Skeletal muscle cell (primary cell): ENCODE data around the gene FNDC3B.

Experiments
- DNase-seq: peaks from one replicate; pipeline ENCODE4 v3.0.0-alpha.2; 2010; ENCODE audit warnings: low read depth
- H3K4me3 ChIP-seq: 2 replicates; pipeline ENCODE4 v1.5.1; 2011; ENCODE audit warnings: low read depth, mild to moderate bottlenecking, control low read depth, low read length, moderate library complexity

Gene FNDC3B

DNA sequence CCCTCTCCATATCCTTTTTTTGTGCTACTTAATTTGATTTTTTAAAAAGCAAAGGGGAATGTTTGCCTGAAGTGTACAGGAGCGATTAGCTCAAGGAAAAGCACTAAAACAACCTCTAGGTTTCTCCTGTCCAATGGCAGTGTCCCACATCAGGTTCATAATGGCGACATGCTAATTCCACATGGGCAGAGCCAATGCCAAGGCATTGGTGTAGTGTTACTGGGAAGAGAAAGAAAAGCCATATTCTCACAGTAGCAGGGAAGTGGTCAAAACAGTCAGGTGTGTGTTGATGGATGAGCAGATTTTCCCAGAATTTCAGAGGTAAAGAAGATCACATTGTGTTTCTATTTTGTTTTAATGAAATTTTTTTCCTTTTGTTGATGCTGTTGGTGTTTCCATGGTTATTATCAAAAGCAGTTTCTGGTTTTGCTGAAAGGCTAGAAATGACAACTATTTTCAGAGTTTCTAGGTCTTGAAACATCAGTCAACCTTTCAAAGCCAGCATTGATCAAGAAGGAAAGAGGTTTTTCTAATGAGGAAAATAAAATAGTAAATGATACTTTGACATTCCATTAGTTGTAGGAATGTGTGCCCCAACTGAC, 65.2 kb downstream of the FNDC3B start:
- no peak overlapping the region for H3K4me3 ChIP-seq
- DNase-seq, result no peak

GRCh38 chr3:172106037-172106954, 66.9 kb downstream of the FNDC3B start:
- H3K4me3 ChIP-seq, result no peak overlapping the region
- no peak for DNase-seq

- DNase-seq, result no peak
- H3K4me3 ChIP-seq, result no peak overlapping the region
Measured at GRCh38 chr3:172106989-172107388, 67.6 kb downstream of the FNDC3B start.

GRCh38 chr3:172107403-172107802, 68.0 kb downstream of the FNDC3B start:
- H3K4me3 ChIP-seq, result no peak overlapping the region
- no peak for DNase-seq

DNA sequence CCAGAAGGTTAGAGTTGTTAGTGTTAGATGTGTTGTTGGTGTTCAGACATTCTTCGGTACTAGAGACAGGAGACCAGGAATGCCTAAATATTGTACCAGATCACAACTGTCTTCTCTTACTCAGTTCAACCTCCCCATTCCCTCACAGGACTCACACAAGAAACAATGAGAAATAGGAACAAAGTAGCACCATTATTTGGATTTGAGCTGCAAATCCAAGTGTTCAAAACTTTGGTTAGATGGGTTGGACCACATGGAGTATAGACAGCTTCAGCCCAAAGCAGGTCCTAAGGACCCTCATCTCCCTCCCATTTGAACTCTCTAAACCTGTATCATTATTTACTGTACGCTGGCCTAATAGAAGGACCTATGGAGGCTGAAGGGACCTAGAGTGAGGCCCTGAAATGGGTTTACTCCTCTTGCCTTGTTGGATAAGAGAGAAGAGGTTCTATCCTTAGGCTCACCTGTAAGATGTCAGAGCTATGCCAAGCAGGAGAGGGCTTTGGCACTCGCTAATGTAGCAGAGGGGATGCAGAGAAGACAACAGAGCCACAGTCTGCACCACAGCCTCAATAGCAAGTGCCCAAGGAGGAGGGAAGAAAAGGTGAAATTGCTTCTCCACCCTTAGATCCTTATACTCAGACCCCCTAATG, 70.9 kb downstream of the FNDC3B start:
- H3K4me3 ChIP-seq, result no peak overlapping the region
- DNase-seq, result no peak

GRCh38 chr3:172111163-172111562, 71.8 kb downstream of the FNDC3B start:
- DNase-seq, result no peak
- H3K4me3 ChIP-seq, result no peak overlapping the region

DNA sequence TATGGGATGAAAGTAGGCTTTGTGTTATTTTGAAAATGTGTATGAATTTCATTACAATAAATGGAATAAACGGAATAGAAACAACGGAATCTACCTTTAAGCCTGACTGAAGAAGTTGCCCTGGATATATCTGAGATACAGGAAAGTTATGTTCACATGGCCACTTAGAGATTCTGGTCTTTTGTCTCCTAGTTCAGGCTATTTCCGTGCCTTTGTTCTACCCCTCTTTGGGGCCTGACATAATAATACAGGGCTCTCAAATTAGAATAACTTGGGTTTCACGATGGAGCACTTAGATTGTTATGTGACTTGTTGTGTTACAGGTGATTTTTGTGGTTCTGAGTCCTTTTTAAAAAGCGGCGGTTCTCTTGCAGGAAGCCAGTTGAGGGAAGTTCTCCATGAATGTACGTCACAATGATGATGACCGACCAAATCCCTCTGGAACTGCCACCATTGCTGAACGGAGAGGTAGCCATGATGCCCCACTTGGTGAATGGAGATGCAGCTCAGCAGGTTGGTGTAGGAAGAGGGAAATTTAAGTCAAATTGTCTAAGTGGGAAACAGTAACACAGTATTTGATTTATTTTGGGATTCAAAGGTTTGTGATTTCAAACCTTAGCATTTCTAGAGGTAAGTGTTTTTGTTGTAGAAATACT, 72.8 kb downstream of the FNDC3B start:
- DNase-seq, result no peak
- H3K4me3 ChIP-seq, result no peak overlapping the region

DNA sequence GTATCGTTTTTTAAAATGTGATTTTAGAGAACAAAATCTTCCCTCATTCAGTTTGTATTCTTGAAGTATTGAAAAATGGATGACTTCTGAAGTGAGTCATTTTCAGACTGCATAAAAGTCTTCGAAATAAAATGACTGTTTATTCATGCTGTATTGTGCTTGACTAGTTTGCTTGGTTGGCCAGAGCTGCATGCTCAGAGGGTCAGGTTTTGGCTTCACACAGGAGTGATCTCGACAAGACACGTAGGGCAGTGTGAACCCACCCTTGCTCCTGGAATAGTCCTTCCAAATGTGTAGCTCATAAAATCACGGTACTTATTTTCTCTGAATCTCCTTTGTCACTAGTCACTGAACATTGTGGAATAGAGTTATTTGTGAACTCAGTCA, 73.3 kb downstream of the FNDC3B start:
- no peak overlapping the region for H3K4me3 ChIP-seq
- DNase-seq, result no peak

- DNase-seq, result no peak
- H3K4me3 ChIP-seq, result no peak overlapping the region
Measured at GRCh38 chr3:172113710-172114109, 74.3 kb downstream of the FNDC3B start.

DNA sequence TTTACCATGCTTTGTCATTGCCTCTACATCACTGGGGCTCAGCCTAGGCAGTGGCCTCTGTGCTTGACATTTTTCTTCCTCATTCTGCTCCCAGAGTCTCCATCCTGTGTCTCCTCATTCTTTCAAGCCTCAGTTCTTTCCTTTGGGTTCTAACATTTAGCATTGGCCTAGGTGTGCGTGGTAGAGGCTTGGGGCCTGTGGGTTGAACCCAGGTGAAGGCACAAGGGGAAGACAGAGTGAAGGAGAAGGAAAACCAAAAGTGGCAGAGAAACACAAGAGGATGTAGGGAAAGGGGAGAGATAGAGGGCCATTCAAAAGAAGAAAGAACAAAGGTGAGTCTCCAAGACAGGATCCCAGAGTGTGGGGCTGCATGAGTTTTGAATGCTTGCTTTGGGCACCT, 75.7 kb downstream of the FNDC3B start:
- H3K4me3 ChIP-seq, result no peak overlapping the region
- no peak for DNase-seq

- no peak overlapping the region for H3K4me3 ChIP-seq
- no peak for DNase-seq
Measured at GRCh38 chr3:172115787-172116186, 76.4 kb downstream of the FNDC3B start.

DNA sequence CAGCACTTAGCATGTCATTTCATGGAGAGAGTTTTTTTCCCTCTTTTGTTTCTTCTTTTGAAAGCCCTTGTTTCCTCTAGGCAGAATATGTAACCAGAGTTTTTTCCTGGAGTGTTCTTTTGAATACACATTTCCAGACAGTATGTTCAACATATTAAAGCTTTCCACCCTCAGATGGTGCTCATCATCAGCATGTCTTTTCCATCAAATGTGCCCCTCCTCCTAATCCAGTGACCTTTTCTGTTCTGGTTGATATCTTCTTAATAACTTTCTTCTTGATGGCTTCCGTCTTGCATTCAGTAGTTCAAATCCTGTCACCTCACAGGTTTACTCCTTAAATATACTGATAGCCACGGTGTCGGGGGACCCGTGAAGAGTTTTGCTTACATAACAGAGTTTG, 78.6 kb downstream of the FNDC3B start:
- DNase-seq, result no peak
- no peak overlapping the region for H3K4me3 ChIP-seq

DNA sequence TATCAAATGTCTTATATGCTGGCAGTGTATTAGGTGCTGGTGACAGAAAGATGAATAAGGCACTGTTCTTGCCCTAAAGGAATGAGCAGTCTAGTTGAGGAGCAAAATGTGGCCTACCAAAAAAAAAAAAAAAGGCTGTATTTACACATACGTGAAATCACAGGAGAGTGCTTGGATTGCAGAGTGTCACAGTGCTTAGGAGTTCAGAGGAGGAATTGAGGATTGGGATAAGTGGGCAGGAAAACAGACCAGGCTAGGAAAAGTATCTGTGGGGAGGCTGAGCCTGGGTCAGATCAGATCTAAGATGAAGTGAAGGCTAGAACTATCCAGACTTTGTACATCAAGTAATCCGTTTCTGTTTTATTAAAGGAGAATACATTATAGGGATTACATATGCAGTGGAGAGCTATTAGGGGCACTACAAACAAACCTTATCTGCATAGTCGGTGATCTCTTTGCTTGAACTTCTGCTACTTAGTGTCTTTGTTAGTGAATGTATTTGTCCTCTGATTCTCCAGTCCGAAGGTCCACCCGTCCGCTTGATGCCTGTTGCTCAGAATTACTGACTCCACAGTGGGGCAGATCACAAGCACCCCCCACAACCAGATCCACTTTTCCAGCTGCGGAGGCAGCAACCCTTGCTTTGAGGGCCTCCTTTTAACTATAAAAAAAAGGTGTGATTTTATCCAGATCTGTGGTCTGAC, 80.0 kb downstream of the FNDC3B start:
- no peak for DNase-seq

GRCh38 chr3:172120912-172121311, 81.5 kb downstream of the FNDC3B start:
- no peak for DNase-seq

More for the DNA sequence above, 80.0 kb downstream of the FNDC3B start:
- no peak overlapping the region for H3K4me3 ChIP-seq

DNA sequence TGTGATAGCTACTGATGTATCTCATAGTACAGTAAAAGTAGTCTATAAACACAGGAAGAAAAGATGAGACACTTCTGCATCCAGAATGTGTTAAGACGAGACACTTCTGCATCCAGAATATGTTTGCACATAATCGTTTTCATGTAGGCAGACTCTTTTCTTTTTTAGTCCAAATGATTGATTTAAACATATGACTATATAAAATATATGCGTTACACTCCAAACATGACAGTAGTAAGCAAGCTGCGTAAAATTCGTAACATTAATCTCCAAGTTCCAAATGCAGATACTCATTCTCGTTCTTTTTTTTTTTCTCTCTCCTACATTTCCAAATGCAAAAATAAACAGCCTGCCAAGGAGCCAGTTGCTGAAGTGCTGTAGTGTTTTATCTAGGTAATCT, 82.6 kb downstream of the FNDC3B start:
- DNase-seq, result no peak
- H3K4me3 ChIP-seq, result no peak overlapping the region

More at GRCh38 chr3:172120912-172121311, 81.5 kb downstream of the FNDC3B start:
- no peak overlapping the region for H3K4me3 ChIP-seq

DNA sequence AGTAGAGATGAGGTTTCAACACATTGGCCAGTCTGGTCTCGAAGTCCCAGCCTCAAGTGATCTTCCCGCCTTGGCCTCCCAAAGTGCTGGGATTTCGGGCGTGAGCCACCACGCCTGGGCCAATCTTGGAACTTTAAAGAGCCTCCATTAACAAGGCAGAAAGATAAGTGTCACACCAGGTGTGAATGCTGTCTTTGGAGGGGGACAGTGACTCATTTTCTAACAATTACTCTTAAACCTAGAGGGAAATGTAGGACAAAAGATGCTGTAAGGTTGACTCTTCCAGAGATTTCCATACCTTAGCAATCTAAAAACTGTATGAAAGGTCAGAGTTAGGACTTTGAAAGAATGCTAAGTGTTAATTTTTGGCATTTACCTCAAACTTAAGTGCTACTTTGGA, 84.9 kb downstream of the FNDC3B start:
- DNase-seq, result no peak
- no peak overlapping the region for H3K4me3 ChIP-seq

GRCh38 chr3:172125053-172125452, 85.7 kb downstream of the FNDC3B start:
- no peak for DNase-seq
- H3K4me3 ChIP-seq, result no peak overlapping the region

DNA sequence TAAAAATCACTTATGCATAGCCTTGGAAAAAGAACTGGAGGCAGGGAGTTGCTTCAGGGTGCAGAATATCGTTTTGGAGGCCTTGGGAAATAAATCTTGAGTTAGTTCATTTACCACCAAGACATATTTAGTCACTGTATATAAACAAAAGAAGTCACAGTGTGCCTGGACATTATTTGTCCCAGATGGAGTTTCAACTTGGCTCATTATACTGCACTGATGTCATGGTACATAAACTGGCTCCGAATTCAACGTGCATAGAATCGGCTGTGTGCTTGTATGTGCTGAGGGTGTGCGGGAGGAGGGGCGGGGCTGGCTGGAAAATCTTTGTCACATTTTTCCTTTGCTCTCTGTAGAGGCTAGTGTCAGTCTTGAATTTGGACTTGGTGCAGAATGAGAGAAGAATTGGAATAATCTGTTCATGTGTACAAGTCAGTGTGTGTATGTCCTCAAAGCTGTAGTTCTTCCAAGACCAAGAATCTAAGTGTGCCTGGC, 86.6 kb downstream of the FNDC3B start:
- no peak overlapping the region for H3K4me3 ChIP-seq
- DNase-seq, result no peak

DNA sequence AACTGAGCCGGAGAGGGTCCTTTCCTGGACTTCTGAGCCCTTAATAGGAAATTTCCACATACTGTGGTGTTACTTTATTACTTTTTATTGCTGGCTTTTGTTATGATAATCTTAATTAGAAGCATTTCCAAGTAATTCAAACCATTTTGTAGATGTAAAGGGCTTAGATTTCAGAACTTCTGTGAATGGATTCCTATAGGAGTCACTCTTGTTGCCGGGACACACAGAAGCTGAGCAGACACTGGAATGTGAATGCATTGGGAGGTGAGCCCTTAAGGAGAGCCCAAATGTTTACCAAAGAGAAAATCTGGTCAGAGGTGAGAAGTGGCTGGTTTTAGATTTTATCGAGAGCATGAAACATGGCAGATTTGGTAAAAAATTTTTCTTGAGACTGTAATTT, 87.4 kb downstream of the FNDC3B start:
- no peak overlapping the region for H3K4me3 ChIP-seq
- DNase-seq, result no peak
